ENCODE data around the gene GTF2A2.

The GTF2A2 gene

DNA sequence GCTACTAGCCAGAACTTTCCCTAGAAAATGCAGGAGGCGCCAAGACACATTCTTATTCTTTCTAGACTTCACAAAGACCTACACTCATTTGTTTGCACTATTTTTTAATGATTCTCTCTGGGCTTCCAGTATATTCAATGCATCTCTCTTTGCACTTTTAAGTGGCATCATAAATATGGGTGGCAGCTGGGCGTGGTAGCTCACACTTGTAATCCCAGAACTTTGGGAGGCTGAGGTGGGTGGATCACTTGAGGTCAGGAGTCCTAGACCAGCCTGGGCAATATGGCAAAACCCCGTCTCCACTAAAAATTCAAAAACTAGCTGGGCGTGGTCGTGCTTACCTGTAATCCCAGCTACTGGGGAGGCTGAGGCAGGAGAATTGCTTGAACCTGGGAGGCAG, 51.3 kb downstream of the GTF2A2 start:
- Mint-ChIP-seq H3K36me3 (ENCODE audit: low read depth) (no peaks in the 10 kb centered on the region), H3K4me1 (ENCODE audit: low read depth) (no peaks in the 10 kb centered on the region), H3K27ac (no peak overlapping the region), H3K9me3 (peaks cover 30% of the 10 kb centered on the region), H3K4me3 (no peak overlapping the region), H3K27me3 (peaks cover 24% of the 10 kb centered on the region)
- no peak for DNase-seq

DNA sequence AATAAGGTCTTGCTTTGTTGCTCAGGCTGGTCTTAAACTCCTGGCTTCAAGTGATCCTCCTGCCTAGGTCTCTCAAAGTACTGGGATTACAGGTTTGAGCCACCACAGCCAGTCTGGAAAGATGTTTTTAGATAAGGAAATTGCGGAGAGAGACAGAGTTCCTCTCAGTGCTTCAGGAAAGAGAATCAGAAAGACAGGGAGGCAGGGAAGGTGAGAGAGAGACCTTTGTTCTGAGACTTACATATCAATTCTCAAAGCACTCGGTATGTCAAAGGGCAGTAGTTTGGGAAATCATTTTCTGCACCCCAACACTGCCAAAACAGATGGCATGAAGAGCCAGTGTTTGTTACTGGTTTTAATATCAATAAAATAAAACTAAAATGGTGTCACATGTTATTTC, 58.9 kb downstream of the GTF2A2 start:
- H3K4me3 Mint-ChIP-seq, result no peak overlapping the region
- H3K4me1 Mint-ChIP-seq (ENCODE audit: low read depth), result no peaks in the 10 kb centered on the region
- H3K9me3 Mint-ChIP-seq, result peaks cover 21% of the 10 kb centered on the region
- H3K27ac Mint-ChIP-seq, result no peak overlapping the region
- peaks cover 19% of the 10 kb centered on the region for H3K27me3 Mint-ChIP-seq
- no peaks in the 10 kb centered on the region for H3K36me3 Mint-ChIP-seq (ENCODE audit: low read depth)
- no peak for DNase-seq

DNA sequence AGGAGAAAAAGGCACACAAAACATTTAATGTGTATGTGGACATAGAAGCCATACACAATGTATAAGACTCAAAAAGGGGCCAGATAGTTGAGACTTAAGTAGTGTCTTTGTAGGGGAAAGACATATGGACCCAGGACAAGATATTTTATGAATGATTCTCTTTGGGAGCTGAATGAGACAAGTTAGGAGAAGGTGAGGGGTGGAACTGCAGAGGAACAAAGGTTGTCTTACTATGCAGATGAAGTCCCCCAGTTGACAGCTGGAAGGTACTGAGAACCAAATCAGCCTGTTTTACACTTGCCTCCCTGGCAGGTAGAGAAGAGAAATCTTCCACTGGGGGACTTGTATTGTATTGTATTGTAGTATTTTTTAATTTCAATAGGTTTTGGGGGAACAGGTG, 60.7 kb downstream of the GTF2A2 start:
- peaks cover 6% of the 10 kb centered on the region for H3K9me3 Mint-ChIP-seq
- H3K4me3 Mint-ChIP-seq, result no peak overlapping the region
- H3K36me3 Mint-ChIP-seq (ENCODE audit: low read depth), result no peaks in the 10 kb centered on the region
- peaks cover 11% of the 10 kb centered on the region for H3K27me3 Mint-ChIP-seq
- peaks cover 2% of the 10 kb centered on the region for H3K4me1 Mint-ChIP-seq (ENCODE audit: low read depth)
- DNase-seq, result no peak
- no peak overlapping the region for H3K27ac Mint-ChIP-seq

DNA sequence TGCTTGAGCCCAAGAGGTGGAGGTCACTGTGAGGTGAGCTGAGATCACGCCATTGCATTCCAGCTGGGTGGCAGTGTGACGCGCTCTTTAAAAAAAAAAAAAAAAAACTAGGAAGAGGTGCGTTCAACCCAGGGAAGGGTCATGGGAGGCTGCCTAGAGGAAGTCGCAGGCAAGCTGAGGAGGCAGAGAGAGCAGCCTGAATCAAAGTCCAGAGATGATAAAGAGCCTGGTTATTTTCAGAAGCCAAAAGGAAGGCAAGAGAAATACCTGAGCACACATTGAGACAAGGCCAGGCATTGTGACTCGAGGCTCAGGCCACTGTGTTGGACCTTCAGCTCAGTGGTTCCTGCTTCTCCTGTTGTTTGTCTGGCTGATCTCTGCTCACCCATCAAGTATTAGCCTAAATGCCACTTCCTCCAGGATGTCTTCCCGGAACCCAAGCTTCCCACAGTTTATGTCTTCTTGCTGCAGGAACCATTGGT, 61.8 kb downstream of the GTF2A2 start:
- Mint-ChIP-seq H3K9me3 (no peaks in the 10 kb centered on the region), H3K27me3 (peaks cover 10% of the 10 kb centered on the region), H3K4me1 (ENCODE audit: low read depth) (peaks cover 11% of the 10 kb centered on the region), H3K4me3 (no peak overlapping the region), H3K36me3 (ENCODE audit: low read depth) (no peaks in the 10 kb centered on the region), H3K27ac (no peak overlapping the region)
- DNase-seq, result no peak

DNA sequence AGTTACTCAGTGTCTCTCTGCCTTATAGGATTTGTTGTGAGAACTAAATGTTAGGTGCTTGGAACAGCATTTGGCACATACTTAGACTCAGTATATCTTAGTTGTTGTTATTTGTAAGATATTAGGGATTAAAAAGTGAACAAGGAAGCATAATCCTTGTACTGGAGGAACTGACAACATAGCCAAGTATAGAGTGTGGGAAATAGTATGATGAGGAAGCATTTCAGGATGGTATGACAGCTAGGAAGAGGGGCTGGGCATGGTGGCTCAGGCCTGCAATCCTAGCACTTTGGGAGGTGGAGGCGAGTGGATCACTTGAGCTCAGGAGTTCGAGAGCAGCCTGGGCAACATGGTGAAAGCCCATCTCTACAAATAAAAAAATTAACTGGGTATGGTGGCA, 62.3 kb downstream of the GTF2A2 start:
- Mint-ChIP-seq H3K36me3 (ENCODE audit: low read depth) (no peaks in the 10 kb centered on the region), H3K9me3 (no peaks in the 10 kb centered on the region), H3K4me3 (no peak overlapping the region), H3K27me3 (peaks cover 13% of the 10 kb centered on the region), H3K27ac (no peak overlapping the region), H3K4me1 (ENCODE audit: low read depth) (peaks cover 14% of the 10 kb centered on the region)
- DNase-seq, result no peak

DNA sequence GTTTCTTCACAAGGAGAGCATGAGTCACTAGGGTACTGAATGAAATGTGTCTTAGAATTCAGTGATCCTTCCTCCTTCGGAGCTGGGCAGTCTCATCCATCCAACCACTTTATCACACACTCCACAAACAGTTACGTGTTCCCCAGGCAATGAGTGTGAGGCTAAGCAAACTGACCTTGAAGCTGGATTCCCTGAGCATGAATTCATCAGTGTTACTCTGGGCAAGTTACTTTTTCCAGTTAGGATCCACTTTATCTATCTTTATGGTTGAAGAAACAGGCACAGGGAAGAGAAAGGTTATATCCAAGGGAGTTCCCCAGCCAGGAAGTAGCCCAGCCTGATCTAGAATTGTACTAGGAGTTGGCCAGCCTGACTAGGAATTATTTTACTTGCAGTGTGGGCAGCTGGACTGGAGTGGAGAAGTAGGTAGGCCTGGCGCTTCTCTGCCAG, 62.8 kb downstream of the GTF2A2 start:
- Mint-ChIP-seq H3K9me3 (no peaks in the 10 kb centered on the region), H3K27me3 (peaks cover 17% of the 10 kb centered on the region), H3K4me3 (no peak overlapping the region), H3K27ac (no peak overlapping the region), H3K4me1 (ENCODE audit: low read depth) (peaks cover 19% of the 10 kb centered on the region), H3K36me3 (ENCODE audit: low read depth) (no peaks in the 10 kb centered on the region)
- DNase-seq, result no peak

DNA sequence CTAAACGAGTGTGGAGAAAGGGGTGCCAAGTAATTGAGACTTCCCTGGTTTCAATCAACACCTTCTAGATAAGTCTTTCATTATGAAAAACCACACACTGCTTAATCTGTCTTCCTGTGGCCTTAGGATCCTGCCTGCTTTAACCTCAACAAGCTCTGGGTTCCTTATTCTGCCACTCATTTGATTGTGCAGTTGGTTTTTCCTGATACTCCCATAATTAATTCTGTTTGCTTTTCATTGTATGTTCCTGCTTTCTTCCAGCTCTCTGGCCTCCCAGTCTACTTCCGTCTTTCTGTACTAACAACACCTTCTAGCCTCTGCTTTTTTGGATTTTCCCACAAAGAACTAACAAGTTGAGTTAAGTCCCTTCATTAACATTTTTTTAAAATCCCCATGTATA, 66.0 kb downstream of the GTF2A2 start:
- DNase-seq, result no peak
- Mint-ChIP-seq H3K4me1 (ENCODE audit: low read depth) (peaks cover 30% of the 10 kb centered on the region), H3K27ac (no peak overlapping the region), H3K9me3 (no peaks in the 10 kb centered on the region), H3K27me3 (peaks cover 17% of the 10 kb centered on the region), H3K36me3 (ENCODE audit: low read depth) (no peaks in the 10 kb centered on the region), H3K4me3 (no peak overlapping the region)

DNA sequence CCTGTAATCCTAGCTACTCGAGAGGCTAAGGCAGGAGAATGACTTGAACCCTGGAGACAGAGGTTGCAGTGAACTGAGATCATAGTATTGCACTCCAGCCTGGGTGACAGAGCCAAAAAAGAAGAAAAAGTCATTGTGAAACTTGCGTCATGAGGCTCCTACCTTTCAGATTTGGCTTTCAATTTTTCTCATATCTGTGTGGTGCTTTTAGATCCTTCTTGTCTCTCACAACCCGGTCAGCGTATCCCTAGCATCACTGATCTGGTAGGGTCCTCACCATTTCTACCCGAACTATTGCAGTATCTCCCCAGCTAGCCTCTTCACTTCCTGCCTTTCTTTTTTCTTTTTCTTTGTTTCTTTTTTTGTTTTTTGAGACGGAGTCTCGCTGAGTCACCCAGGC, 67.3 kb downstream of the GTF2A2 start:
- Mint-ChIP-seq H3K4me3 (peak overlapping the region; percentile 54), H3K9me3 (no peaks in the 10 kb centered on the region), H3K27ac (peak overlapping the region; percentile 80), H3K4me1 (ENCODE audit: low read depth) (peaks cover 30% of the 10 kb centered on the region), H3K27me3 (peaks cover 17% of the 10 kb centered on the region), H3K36me3 (ENCODE audit: low read depth) (no peaks in the 10 kb centered on the region)
- no peak for DNase-seq

Measured in activated T-cell treated with anti-CD3 and anti-CD28 coated beads, Interleukin-2, amount 50 U/mL, for 24 hours (primary cell).